HG03064 (cell line): Measurements from ENCODE around the gene ASTN2.

Source experiments
- ATAC-seq: cut with Tn5 transposase; IDR thresholded peaks from one replicate; pipeline ENCODE4 v1.9.1; 2021; ENCODE audit warnings: low read depth; ENCODE audit not compliant: unreplicated experiment

Gene ASTN2

GRCh38 chr9:116616304-116616914 is 798.4 kb downstream of the ASTN2 start:
- ATAC-seq, result no peak

- no peak for ATAC-seq
These were observed 806.8 kb downstream of the ASTN2 start for GRCh38 chr9:116608064-116608463.

- ATAC-seq, result no peak
These were observed 808.9 kb downstream of the ASTN2 start for GRCh38 chr9:116605904-116606341.

GRCh38 chr9:116605060-116605459 is 809.8 kb downstream of the ASTN2 start:
- ATAC-seq, result no peak

- ATAC-seq, result no peak
These were observed 810.6 kb downstream of the ASTN2 start for GRCh38 chr9:116604251-116604650.

- ATAC-seq, result no peak
These were observed 815.4 kb downstream of the ASTN2 start for GRCh38 chr9:116599342-116599884.

GRCh38 chr9:116596646-116597045 is 818.2 kb downstream of the ASTN2 start:
- ATAC-seq, result no peak

GRCh38 chr9:116594547-116594946 is 820.3 kb downstream of the ASTN2 start:
- no peak for ATAC-seq

- ATAC-seq, result no peak
These were observed 821.9 kb downstream of the ASTN2 start for GRCh38 chr9:116592970-116593369.

GRCh38 chr9:116589392-116590354 is 825.2 kb downstream of the ASTN2 start:
- no peak for ATAC-seq

- ATAC-seq, result no peak
These were observed 826.9 kb downstream of the ASTN2 start for GRCh38 chr9:116587919-116588318.

GRCh38 chr9:116585896-116586295 is 829.0 kb downstream of the ASTN2 start:
- no peak for ATAC-seq

- ATAC-seq, result no peak
These were observed 829.7 kb downstream of the ASTN2 start for GRCh38 chr9:116585204-116585603.

- no peak for ATAC-seq
These were observed 834.0 kb downstream of the ASTN2 start for GRCh38 chr9:116580853-116581252.

- ATAC-seq, result no peak
These were observed 838.5 kb downstream of the ASTN2 start for GRCh38 chr9:116576386-116576785.

GRCh38 chr9:116574027-116574679 is 840.7 kb downstream of the ASTN2 start:
- no peak for ATAC-seq

- no peak for ATAC-seq
These were observed 842.6 kb downstream of the ASTN2 start for GRCh38 chr9:116572095-116572748.

- no peak for ATAC-seq
These were observed 845.7 kb downstream of the ASTN2 start for GRCh38 chr9:116569111-116569510.

GRCh38 chr9:116566677-116567488 is 848.0 kb downstream of the ASTN2 start:
- no peak for ATAC-seq

GRCh38 chr9:116565986-116566385 is 848.9 kb downstream of the ASTN2 start:
- no peak for ATAC-seq
